Measurements from ENCODE around the gene OR8B4.
"Not testable (repeated sequence)": the region's sequence is repeated elsewhere in the genome, so short reads cannot be mapped to it uniquely, and the experiment has no call there.

OR8B4 gene

DNA sequence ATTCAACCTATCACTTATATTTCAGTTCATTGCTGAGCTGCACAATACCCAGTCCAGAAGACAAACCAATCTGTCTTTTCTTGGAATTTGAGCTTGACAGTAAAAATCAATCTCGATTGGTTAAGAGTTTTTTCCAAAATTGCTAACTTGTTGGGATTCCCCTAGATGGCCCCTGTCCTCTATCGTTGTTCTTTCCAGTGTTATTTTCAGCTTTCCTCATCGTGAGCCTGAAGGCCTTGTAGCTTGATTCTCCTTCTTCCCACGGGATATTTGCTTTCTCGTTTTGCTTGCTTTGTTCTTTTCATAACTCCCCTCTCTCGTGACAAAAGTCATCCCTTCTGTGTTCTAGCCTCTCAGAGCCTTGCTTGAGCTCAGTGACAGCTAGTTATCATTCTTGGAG, 17.8 kb upstream of the OR8B4 start:
- DNase-seq: no peak
- no peak for TF ChIP-seq GATA1 (IDR thresholded peaks at IDR 0.05; ENCODE audit: low read depth, low read length)

DNA sequence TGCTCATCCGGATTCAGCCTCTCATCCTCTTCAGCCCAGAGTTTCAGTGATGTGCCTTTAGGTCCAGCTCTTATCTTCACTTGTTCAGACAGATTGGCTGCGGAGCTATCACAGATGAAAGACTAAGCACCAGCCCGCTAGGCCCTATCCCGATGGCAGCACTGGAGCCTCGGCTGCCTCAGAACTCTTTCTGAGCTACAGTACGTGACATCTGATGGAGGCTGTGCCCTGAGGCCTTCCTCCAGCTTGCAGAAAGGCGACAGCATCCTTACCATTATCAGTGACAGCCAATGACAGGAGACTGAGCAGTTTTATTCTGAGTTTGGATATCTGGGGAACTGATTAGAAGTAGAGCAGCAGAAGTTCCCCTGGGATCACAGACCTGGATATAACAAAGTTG, 16.8 kb upstream of the OR8B4 start:
- TF ChIP-seq GATA1 (IDR thresholded peaks at IDR 0.05; ENCODE audit: low read depth, low read length) (no peak), POLR2A (IDR thresholded peaks at IDR 0.05; ENCODE audit: low read length) (no peak)
- no peak for DNase-seq

DNA sequence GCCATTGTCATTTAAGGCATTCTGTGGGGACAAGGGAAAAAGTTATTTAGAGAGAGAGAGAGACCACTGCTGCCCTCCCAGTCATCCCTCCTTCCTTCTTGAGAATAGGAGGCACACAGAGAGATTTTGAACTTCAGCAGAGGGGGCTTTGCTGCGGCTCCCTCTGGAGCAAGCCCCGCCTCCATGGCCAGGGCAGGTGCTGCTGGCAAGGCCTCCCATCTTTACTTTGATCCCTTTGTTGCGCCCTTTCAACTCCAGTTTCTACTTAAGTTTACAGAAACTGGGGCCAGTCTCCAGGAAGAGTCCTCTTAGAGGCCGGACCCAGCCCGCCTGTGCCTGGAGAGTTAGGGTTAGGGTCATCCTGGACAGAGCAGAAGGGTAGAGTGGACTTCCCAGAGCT, 16.4 kb upstream of the OR8B4 start:
- DNase-seq: no peak
- TF ChIP-seq POLR2A (IDR thresholded peaks at IDR 0.05; ENCODE audit: low read length) (no peak), GATA1 (IDR thresholded peaks at IDR 0.05; ENCODE audit: low read depth, low read length) (no peak)

DNA sequence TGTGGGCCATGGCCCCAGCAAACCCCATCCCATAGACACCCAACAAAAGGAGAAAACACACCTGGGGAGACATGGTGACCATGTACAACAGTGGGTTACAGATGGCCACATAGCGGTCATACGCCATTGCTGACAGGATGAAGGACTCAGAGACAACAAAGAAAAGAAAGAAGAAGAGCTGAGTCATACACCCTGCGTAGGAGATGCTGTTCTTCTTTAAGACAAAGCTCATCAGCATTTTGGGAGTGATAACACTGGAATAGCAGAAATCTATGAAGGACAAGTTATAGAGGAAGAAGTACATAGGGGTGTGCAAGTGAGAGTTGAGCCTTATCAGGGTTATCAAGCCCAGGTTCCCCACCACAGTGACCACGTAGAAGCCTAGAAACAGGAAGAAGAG, 15.9 kb upstream of the OR8B4 start:
- no peak for DNase-seq
- TF ChIP-seq GATA1 (IDR thresholded peaks at IDR 0.05; ENCODE audit: low read depth, low read length) (no peak), POLR2A (IDR thresholded peaks at IDR 0.05; ENCODE audit: low read length) (no peak)

DNA sequence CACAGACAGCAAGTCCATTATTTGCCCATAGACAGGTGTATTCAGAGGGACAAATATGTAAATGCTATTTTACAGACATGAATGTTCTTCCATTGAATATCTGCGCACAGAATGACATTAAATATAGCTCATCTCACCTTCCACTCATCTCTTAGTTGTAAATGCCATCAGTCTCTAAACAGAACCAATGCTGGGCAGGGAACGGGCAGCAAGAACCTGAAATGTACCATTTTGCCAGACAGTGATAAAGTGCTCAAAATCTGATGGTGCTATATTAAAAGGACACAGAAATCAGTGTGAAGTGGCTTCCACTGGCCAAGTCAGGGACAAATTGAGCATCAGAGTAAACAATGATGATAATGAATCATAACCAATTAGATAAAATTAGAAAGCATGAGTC, 10.0 kb upstream of the OR8B4 start:
- no peak for DNase-seq
- TF ChIP-seq GATA1 (IDR thresholded peaks at IDR 0.05; ENCODE audit: low read depth, low read length): no peak
- no peak for TF ChIP-seq POLR2A (IDR thresholded peaks at IDR 0.05; ENCODE audit: low read length)

DNA sequence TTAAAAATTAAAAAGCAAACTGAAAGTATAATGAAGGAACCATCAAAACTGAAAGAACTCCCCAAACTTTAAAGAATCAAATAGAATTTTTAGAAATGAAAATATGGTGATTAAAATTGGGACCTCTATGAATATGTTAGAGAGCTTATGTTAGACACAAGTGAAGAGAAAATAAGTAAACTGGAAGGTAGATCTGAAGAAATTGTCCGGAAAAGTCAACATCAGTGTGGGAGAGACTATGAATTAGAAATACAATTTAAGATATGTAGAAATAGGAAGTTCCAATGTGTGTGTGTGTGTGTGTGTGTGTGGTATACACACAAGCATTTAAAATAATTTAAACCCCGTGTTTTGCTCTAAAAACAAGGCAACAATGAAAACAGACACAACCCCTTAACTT, 4.9 kb upstream of the OR8B4 start:
- TF ChIP-seq GATA1 (IDR thresholded peaks at IDR 0.05; ENCODE audit: low read depth, low read length) (no peak), POLR2A (IDR thresholded peaks at IDR 0.05; ENCODE audit: low read length) (no peak)
- no peak for DNase-seq

DNA sequence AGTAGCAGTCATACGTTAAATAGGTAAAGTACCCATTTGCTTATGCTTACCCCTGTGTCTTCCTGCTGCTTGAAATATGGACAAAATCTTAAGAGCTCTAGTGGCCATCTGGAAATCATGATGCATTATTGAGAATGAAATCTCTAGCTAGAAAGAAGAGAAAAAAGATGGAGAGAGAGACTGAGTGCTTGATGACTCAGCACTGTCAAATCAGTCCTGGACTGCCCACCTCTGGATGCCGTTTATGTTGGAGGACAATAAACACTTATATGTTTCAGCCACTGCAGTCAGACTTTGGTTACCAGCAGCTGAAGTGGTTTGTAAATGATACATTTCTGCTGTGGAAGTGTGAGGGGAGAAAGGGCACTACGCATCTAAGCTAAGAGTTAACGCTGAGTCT, 3.6 kb downstream of the OR8B4 start:
- DNase-seq: no peak
- TF ChIP-seq GATA1 (IDR thresholded peaks at IDR 0.05; ENCODE audit: low read depth, low read length) (no peak), POLR2A (IDR thresholded peaks at IDR 0.05; ENCODE audit: low read length) (no peak)

DNA sequence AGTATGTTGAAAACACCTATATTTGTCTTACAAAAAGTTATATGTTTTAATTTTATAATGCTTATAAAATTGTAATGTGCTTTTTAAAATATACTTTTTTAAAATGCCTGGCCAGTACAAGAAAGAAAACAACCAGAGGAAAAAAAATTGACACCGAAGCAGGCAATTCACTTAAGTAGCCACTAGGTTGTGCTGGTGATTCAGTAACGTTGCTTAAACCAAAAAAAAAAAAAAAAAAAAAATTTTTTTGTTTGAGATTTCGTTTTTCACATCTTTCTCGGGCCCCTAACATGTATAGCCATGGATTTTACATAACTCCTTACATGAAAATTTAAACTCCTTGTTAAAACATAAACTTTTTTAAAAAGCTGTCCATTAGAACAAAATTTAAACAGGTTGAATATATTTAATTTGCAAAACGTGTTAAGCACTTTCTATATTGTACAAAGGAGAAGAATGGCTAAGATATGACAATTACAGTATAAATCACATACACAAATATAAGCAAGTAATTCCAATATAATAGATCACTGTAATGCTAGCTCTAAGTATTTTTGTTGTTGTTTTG, 9.2 kb downstream of the OR8B4 start:
- DNase-seq: peak; percentile 57 to 68
- TF ChIP-seq POLR2A (IDR thresholded peaks at IDR 0.05; ENCODE audit: low read length) (no peak), GATA1 (IDR thresholded peaks at IDR 0.05; ENCODE audit: low read depth, low read length) (no peak)

DNA sequence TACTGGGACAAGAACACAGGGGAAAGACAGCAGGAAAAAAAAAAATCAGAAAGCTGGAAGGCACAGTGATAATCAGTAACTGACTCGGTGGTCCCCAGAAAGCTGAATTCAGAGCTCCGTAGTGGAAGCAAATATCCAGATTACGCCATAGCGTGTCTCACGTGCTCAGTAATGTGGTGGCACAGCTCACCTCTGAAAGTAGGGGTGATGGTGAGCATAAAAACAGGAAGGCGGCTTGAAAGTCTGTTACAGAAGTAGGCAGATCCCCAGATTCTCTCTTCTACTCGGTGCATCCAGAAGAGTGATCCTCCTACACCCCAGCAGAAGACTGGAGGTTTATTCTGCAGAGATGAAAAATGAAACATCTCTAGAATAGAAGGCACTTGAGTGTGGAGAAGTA, 14.8 kb downstream of the OR8B4 start:
- no peak for DNase-seq
- TF ChIP-seq GATA1 (IDR thresholded peaks at IDR 0.05; ENCODE audit: low read depth, low read length) (no peak), POLR2A (IDR thresholded peaks at IDR 0.05; ENCODE audit: low read length) (no peak)

DNA sequence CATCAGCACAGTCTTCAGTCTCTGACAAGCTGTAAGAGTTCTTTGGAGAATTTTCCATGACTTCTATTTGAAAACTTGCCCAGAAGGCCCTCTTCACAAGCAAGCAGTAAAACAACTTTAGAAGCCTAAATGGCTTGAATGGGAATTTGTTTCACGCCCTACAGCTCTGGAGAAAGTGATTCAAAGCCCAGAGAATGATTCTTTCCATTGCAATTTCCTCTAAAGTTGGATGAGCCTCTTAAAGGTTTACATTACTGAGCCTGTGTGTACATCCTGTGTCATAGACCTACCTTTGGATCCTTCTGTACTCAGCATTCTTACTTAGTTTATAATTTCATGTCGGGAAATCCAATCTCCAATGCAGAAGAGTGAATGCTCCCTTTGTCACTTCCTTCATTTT, 19.1 kb downstream of the OR8B4 start:
- TF ChIP-seq POLR2A (IDR thresholded peaks at IDR 0.05; ENCODE audit: low read length) (no peak), GATA1 (IDR thresholded peaks at IDR 0.05; ENCODE audit: low read depth, low read length) (no peak)
- no peak for DNase-seq

DNA sequence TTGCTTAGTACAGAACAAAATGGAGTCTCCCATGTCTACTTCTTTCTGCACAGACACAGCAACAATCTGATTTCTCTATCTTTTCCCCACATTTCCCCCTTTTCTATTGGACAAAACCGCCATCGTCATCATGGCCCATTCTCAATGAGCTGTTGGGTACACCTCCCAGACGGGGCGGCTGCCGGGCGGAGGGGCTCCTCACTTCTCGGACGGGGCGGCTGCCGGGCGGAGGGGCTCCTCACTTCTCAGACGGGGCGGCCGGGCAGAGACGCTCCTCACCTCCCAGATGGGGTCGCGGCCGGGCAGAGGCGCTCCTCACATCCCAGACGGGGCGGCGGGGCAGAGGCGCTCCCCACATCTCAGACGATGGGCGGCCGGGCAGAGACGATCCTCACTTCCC, 21.5 kb downstream of the OR8B4 start:
- DNase-seq: not testable (repeated sequence)

DNA sequence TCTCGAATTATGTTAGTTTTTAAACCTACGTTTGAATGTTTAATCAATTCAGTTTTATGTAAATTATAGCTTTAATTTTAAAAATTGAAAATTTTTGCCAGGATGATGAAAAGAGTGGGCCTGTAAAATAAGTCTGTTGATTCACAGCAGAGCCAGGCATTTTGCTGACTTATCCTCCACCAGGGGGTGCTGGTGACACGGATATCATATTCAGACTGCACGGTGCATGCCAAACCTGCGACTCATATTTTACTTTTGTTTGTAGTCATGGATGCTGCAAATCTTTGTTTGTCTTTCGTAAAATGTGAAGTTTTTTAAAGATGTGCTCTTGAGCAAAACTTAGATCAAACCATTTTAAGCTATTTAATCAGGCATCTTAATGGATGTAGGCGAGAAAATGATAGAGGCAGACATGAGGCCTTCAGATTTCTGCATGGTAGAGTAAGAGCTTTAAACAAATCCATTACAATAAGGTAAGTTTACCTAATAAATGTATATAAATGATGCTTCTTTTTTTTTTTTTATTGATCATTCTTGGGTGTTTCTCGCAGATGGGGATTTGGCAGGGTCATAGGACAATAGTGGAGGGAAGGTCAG, 22.2 kb downstream of the OR8B4 start:
- peak; percentile 67 to 83 for DNase-seq
- TF ChIP-seq POLR2A (IDR thresholded peaks at IDR 0.05; ENCODE audit: low read length): no peak
- no peak for TF ChIP-seq GATA1 (IDR thresholded peaks at IDR 0.05; ENCODE audit: low read depth, low read length)

DNA sequence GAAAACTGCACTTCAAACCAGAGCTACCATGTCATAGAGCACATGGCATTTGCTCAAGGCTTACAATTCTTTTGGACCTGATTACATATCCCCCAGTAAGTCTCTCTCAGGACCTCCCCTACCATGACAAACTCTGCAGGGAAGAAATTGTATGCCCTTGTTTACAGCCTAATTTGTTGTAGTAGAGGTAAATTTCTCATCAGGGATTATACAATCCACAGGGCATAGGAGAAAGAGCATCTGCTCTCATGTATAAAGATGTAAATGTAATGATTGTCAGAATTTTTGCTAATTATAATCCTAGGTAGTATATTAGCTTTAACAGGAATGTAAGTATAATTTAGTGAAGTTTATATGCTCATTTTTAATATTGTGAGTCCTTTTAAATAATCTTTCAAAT, 25.7 kb downstream of the OR8B4 start, which contains the start of gene OR8B3:
OR8B3 (minus strand) TSS at position 101 of the 400 bp plus-strand sequence. CDS start 1,673 bp downstream, outside the sequence.
- TF ChIP-seq GATA1 (IDR thresholded peaks at IDR 0.05; ENCODE audit: low read depth, low read length): no peak
- no peak for TF ChIP-seq POLR2A (IDR thresholded peaks at IDR 0.05; ENCODE audit: low read length)

DNA sequence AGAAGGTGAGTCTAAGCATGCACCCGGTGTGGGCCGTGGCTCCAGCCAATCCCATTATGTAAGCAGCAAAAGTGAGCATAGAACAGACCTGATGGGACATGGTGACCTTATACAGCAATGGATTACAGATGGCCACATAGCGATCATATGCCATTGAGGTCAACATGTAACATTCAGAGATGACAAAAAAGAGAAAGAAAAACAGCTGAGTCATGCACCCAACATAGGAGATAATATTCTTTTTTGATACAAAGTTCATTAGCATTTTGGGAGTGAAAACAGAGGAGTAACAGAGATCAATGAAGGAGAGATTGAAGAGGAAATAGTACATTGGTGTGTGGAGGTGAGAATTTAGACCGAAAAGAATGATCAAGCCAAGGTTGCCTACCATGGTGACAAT, 27.8 kb downstream of the OR8B4 start:
- DNase-seq: not testable (repeated sequence)

More for the DNA sequence above, 25.7 kb downstream of the OR8B4 start, which contains the start of gene OR8B3:
- DNase-seq: no peak

DNA sequence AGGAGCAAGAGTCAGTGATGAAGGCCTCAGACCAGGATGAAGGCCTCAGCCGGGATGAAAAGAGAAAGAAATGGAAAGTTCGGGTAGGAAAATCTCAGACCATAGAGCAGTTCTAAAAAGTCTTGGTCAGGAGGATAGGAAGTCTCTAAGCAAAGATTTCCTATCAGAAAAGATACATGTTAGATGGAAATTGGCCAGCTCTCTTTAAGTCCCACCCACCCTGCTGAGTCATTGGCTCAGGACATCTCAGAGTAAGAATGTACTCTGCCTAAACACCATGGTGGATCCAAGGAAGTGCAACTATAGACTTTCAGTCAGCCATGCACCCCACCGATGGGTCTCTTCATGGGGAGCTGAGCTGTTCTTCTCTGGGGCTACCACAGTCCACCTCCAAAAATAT, 30.3 kb downstream of the OR8B4 start:
- DNase-seq: peak; percentile 59 to 74

DNA sequence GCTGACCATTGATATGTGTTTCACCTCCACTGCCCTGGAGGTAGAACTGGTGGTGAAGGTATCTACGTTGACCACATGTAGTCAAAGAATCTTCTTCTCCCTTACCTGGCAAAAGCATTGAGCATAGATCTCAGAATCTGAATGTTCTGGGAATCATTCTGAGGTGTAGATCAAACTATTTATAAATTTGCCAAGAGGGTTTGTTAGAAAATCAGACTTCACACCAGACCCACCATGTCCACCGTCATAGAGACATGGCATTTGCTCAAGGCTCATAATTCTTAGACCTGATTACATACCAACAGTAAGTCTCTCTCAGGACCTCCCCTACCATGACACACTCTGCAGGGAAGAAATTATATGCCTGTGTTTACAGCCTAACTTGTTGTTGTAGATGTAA, 40.3 kb downstream of the OR8B4 start, which contains the start of gene OR8B2:
OR8B2 (minus strand) TSS at position 101 of the 400 bp plus-strand sequence. CDS start 1,156 bp downstream, outside the sequence.
- TF ChIP-seq GATA1 (IDR thresholded peaks at IDR 0.05; ENCODE audit: low read depth, low read length) (no peak), POLR2A (IDR thresholded peaks at IDR 0.05; ENCODE audit: low read length) (no peak)
- no peak for DNase-seq

More for the DNA sequence above, 30.3 kb downstream of the OR8B4 start:
- TF ChIP-seq POLR2A (IDR thresholded peaks at IDR 0.05; ENCODE audit: low read length): no peak
- TF ChIP-seq GATA1 (IDR thresholded peaks at IDR 0.05; ENCODE audit: low read depth, low read length): no peak

DNA sequence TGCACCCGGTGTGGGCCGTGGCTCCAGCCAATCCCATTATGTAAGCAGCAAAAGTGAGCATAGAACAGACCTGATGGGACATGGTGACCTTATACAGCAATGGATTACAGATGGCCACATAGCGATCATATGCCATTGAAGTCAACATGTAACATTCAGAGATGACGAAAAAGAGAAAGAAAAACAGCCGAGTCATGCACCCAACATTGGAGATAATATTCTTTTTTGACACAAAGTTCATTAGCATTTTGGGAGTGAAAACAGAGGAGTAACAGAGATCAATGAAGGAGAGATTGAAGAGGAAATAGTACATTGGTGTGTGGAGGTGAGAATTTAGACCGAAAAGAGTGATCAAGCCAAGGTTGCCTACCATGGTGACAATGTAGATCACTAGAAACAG, 41.8 kb downstream of the OR8B4 start:
- peak in 1 of 2 experiments; percentile 6 for DNase-seq

All from erythroblast (primary cell).